HEK293T (cell line): ENCODE results near the gene BTN3A1.
A peak's percentile ranks its signal among the peaks of the same experiment; 100 is the strongest.

Experiments
- CTCF ChIA-PET: fragments of 350-600 bp; formaldehyde crosslinking; extraction: SDS; loops from one replicate; lab custom pipeline; 2021; ENCODE audit warnings: antibody characterized with exemption, inconsistent platforms; lab: Yijun Ruan, JAX
- POLR2A ChIA-PET: fragments of 350-600 bp; formaldehyde crosslinking; extraction: SDS; loops from one replicate; lab custom pipeline; 2020; ENCODE audit warnings: antibody characterized with exemption, inconsistent platforms; lab: Yijun Ruan, JAX
- DNase-seq: peaks from one replicate; pipeline ENCODE4 v3.0.0; 2012; ENCODE audit warnings: mixed read lengths; ENCODE audit errors: extremely low spot score
- ARNT ChIP-seq: fragments of 450-650 bp; IDR thresholded peaks from 2 replicates; pipeline ENCODE4 v1.6.1; 2017; ENCODE audit warnings: mild to moderate bottlenecking
- BHLHE40 ChIP-seq: fragments of 450-650 bp; IDR thresholded peaks from 2 replicates; pipeline ENCODE4 v1.6.1; 2016; ENCODE audit warnings: mild to moderate bottlenecking, moderate library complexity, borderline replicate concordance
- CTBP1 ChIP-seq: fragments of 450-650 bp; IDR thresholded peaks from 2 replicates; pipeline ENCODE4 v1.6.1; 2016; ENCODE audit warnings: borderline replicate concordance
- ELF4 ChIP-seq: fragments of 450-650 bp; IDR thresholded peaks from 2 replicates; pipeline ENCODE4 v1.6.1; 2017; ENCODE audit warnings: antibody characterized with exemption
- FOXK2 ChIP-seq: fragments of 450-650 bp; IDR thresholded peaks from 2 replicates; pipeline ENCODE4 v1.6.1; 2016; ENCODE audit warnings: mild to moderate bottlenecking
- FOXM1 ChIP-seq: fragments of 450-650 bp; IDR thresholded peaks from 2 replicates; pipeline ENCODE4 v1.6.1; 2017; ENCODE audit warnings: mild to moderate bottlenecking, borderline replicate concordance
- HDGF ChIP-seq: fragments of 450-650 bp; IDR thresholded peaks from 2 replicates; pipeline ENCODE4 v1.6.1; 2017; ENCODE audit warnings: antibody characterized with exemption, borderline replicate concordance
- L3MBTL2 ChIP-seq: fragments of 450-650 bp; conservative IDR thresholded peaks from 2 replicates; pipeline ENCODE4 v1.6.1; 2016; ENCODE audit warnings: mild to moderate bottlenecking
- LEF1 ChIP-seq: fragments of 450-650 bp; IDR thresholded peaks from 2 replicates; pipeline ENCODE4 v1.6.1; 2017; ENCODE audit warnings: mild to moderate bottlenecking, borderline replicate concordance
- NFRKB ChIP-seq: fragments of 450-650 bp; IDR thresholded peaks from 2 replicates; pipeline ENCODE4 v1.6.1; 2016; ENCODE audit warnings: mild to moderate bottlenecking, moderate library complexity
- PKNOX1 ChIP-seq: fragments of 450-650 bp; IDR thresholded peaks from 2 replicates; pipeline ENCODE4 v1.6.1; 2016
- SP1 ChIP-seq: fragments of 450-650 bp; IDR thresholded peaks from 2 replicates; pipeline ENCODE4 v1.6.1; 2017
- SUZ12 ChIP-seq: fragments of 450-650 bp; IDR thresholded peaks from 2 replicates; pipeline ENCODE4 v1.6.1; 2016; ENCODE audit warnings: mild to moderate bottlenecking
- TARDBP ChIP-seq: fragments of 450-650 bp; IDR thresholded peaks from 2 replicates; pipeline ENCODE4 v1.6.1; 2016
- ZNF384 ChIP-seq: fragments of 450-650 bp; IDR thresholded peaks from 2 replicates; pipeline ENCODE4 v1.6.1; 2016

Gene BTN3A1

GRCh38 chr6:26447257-26447656 is 45.2 kb downstream of the BTN3A1 start:
- CTCF ChIA-PET, result no interaction called here
- POLR2A ChIA-PET, result no interaction called here
- TF ChIP-seq FOXM1 (no peak), NFRKB (no peak)
- no peak for DNase-seq

- ChIA-PET POLR2A (no interaction called here), CTCF (no interaction called here)
- TF ChIP-seq ZNF384 (no peak), HDGF (no peak), SUZ12 (no peak), PKNOX1 (0 out of 2 replicates have a peak, but pooled peaks have one; percentile 16)
- DNase-seq, result no peak
Measured at GRCh38 chr6:26450240-26450639, 48.2 kb downstream of the BTN3A1 start.

- CTCF ChIA-PET, result no interaction called here
- TF ChIP-seq SUZ12 (no peak), SP1 (no peak), FOXM1 (no peak), ZNF384 (no peak), CTBP1 (no peak), L3MBTL2 (no peak), BHLHE40 (no peak), FOXK2 (no peak), ARNT (no peak), ELF4 (no peak), PKNOX1 (no peak), NFRKB (no peak)
- POLR2A ChIA-PET, result interaction anchor here (1.0 kb wide), 1 partner anchor 22 kb away, joined by 3 read pairs; no protein-coding TSS in a partner anchor
- DNase-seq, result no peak
Measured at GRCh38 chr6:26452631-26453235, 50.7 kb downstream of the BTN3A1 start.

- DNase-seq, result no peak
- TF ChIP-seq ELF4, result no peak
- ChIA-PET CTCF (interaction anchor here (1.2 kb wide), 1 partner anchor 34 kb away, joined by 3 read pairs; no protein-coding TSS in a partner anchor), POLR2A (no interaction called here)
Measured at GRCh38 chr6:26454631-26455030, 52.6 kb downstream of the BTN3A1 start.

GRCh38 chr6:26455357-26455970 is 53.4 kb downstream of the BTN3A1 start:
- TF ChIP-seq ZNF384 (no peak), HDGF (no peak), PKNOX1 (no peak), SUZ12 (no peak), L3MBTL2 (no peak), CTBP1 (no peak)
- POLR2A ChIA-PET, result interaction anchor here (1.4 kb wide), 1 partner anchor 17 kb away, joined by 3 read pairs; no protein-coding TSS in a partner anchor
- DNase-seq, result no peak
- CTCF ChIA-PET, result no interaction called here

- no peak for TF ChIP-seq LEF1
- TF ChIP-seq TARDBP, result no peak
- no peak for TF ChIP-seq ELF4
- peak; percentile 34 for DNase-seq
- ChIA-PET POLR2A (interaction anchor here (1.4 kb wide), 1 partner anchor 80 kb away, joined by 4 read pairs; the partner anchor contains the start of gene HMGN4), CTCF (no interaction called here)
Measured at GRCh38 chr6:26457264-26457805, 55.3 kb downstream of the BTN3A1 start.
